ENCODE data around the gene STAT6. TPM values are rescaled to one million over a fixed set of nuclear protein-coding genes. Genes with fewer than 3 reads are reported as not detected.

The STAT6 gene
- total RNA-seq, 1 donor from 2014 or later = 139 TPM

DNA sequence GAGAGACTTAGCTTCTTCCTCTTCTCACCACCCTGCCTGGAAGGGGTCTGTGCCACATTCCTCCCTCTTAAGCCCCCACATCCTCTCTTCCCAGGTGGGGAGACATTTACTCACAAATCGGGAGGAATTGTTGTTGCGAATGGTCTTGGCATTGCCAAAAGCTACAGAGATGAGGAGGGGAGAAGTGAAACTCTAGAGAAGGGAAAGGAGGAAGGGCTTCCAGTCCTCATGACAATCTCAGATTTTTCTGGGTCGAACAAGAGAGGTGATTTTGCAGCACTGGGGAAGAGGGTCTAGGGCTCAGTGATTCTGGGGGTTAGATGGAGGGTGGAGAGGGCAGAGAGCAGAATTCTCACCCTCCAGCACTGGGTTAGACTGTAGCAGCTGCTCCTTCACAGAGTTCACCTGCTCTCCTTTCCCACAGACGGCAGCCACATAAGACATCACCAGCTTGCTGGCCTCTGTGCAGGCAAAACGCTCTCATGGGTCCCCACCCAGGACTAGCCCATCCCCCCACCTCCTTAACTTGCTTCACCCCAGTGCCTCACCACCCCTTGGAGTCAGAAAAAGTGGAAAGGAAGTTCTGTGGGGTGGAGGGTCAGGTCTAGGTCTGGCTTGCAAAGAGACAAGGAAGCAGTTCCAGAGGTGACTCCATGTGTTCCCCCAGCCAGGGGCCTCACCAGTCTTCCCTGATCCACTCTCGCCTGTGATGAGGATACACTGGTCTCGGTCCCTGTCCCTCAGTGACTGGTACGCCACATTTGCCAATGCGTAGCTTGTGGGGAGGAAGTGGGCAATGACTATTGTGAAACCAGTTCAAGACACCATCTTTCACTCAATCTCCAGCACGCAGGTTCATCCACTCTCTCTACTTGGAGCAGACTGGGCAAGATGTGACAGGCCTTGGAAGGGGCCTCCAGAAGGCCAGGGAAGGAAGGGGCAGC is 63.9 kb downstream of the STAT6 start:
- DNase-seq (ENCODE audit: low spot score) = no peak
- Mint-ChIP-seq H3K4me1 (ENCODE audit: unreplicated experiment) (peaks cover 15% of the 10 kb centered on the region), H3K36me3 (ENCODE audit: low read depth, unreplicated experiment) (peaks cover 3% of the 10 kb centered on the region), H3K27ac (ENCODE audit: unreplicated experiment) (no peak overlapping the region), H3K27me3 (ENCODE audit: unreplicated experiment) (peaks cover 5% of the 10 kb centered on the region), H3K9me3 (ENCODE audit: unreplicated experiment) (no peaks in the 10 kb centered on the region), H3K4me3 (ENCODE audit: unreplicated experiment) (no peak overlapping the region)
- TF ChIP-seq, protein P1, sequence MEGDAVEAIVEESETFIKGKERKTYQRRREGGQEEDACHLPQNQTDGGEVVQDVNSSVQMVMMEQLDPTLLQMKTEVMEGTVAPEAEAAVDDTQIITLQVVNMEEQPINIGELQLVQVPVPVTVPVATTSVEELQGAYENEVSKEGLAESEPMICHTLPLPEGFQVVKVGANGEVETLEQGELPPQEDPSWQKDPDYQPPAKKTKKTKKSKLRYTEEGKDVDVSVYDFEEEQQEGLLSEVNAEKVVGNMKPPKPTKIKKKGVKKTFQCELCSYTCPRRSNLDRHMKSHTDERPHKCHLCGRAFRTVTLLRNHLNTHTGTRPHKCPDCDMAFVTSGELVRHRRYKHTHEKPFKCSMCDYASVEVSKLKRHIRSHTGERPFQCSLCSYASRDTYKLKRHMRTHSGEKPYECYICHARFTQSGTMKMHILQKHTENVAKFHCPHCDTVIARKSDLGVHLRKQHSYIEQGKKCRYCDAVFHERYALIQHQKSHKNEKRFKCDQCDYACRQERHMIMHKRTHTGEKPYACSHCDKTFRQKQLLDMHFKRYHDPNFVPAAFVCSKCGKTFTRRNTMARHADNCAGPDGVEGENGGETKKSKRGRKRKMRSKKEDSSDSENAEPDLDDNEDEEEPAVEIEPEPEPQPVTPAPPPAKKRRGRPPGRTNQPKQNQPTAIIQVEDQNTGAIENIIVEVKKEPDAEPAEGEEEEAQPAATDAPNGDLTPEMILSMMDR (IDR thresholded peaks at IDR 0.05; ENCODE audit: unreplicated experiment) = no peak

DNA sequence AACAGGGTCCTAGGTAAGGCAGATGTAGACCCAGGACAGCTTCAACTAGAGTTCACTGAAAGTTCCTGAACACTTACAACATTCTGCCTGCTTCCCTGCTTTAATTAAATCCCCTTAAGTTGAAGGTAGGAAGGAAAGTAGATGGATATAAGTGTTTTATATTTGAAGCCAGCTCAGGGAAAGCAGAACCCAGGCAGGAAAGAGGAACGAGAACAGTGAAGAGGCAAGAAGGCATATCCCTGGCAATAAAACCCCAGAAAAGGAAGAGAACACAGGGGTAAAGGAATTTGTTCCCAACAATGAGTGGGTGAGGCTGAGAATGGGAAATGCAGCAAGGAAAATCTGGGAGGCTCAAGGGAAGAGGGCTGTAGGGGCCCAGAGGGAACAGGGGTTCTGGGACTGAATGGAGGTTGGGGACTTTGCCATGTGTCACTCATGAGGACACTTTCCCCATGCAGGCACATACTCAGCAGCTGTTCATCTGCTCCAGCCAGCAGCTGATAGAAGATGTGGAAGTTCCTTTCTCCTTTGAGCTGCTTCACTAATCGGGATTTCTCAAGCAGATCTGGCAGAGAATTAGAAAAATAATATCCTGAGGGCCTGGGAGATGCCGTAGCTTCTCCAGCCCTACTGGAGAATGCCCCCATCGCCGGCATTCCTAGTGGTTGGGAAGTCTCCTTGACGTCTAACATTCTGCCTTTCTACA is 64.9 kb downstream of the STAT6 start:
- H3K4me3 Mint-ChIP-seq (ENCODE audit: unreplicated experiment) = no peak overlapping the region
- H3K9me3 Mint-ChIP-seq (ENCODE audit: unreplicated experiment) = no peaks in the 10 kb centered on the region
- DNase-seq (ENCODE audit: low spot score) = no peak
- peaks cover 3% of the 10 kb centered on the region for H3K36me3 Mint-ChIP-seq (ENCODE audit: low read depth, unreplicated experiment)
- H3K27me3 Mint-ChIP-seq (ENCODE audit: unreplicated experiment) = peaks cover 5% of the 10 kb centered on the region
- peaks cover 15% of the 10 kb centered on the region for H3K4me1 Mint-ChIP-seq (ENCODE audit: unreplicated experiment)
- TF ChIP-seq, protein P1 (IDR thresholded peaks at IDR 0.05; ENCODE audit: unreplicated experiment) = no peak
- H3K27ac Mint-ChIP-seq (ENCODE audit: unreplicated experiment) = no peak overlapping the region

Other genes starting within 250 kb of the STAT6 start
- gene SDR9C7, start 177.0 kb downstream of the STAT6 start, total RNA-seq (ENCODE audit: unreplicated experiment) = not detected
- gene RDH16, start 153.8 kb downstream of the STAT6 start, total RNA-seq (ENCODE audit: unreplicated experiment) = 0.82 TPM
- 23.9 TPM for gene ZBTB39, start 104.8 kb downstream of the STAT6 start, total RNA-seq (ENCODE audit: unreplicated experiment)
- 18.0 TPM for gene TAC3, start 94.8 kb downstream of the STAT6 start, total RNA-seq (ENCODE audit: unreplicated experiment)
- 0.36 TPM for gene MYO1A, start 61.2 kb downstream of the STAT6 start, total RNA-seq (ENCODE audit: unreplicated experiment)
- gene NEMP1, start 32.6 kb downstream of the STAT6 start, total RNA-seq (ENCODE audit: unreplicated experiment) = 17.6 TPM
- 14.0 TPM for gene NAB2, start 22.2 kb downstream of the STAT6 start, total RNA-seq (ENCODE audit: unreplicated experiment)
- gene LRP1, start 17.1 kb upstream of the STAT6 start, total RNA-seq (ENCODE audit: unreplicated experiment) = 24.7 TPM
- 0.46 TPM for gene LRP1-AS, start 36.3 kb upstream of the STAT6 start, total RNA-seq (ENCODE audit: unreplicated experiment)
- gene NXPH4, start 105.4 kb upstream of the STAT6 start, total RNA-seq (ENCODE audit: unreplicated experiment) = not detected
- 63.3 TPM for gene SHMT2, start 118.3 kb upstream of the STAT6 start, total RNA-seq (ENCODE audit: unreplicated experiment)
- 3.3 TPM for gene STAC3, start 139.8 kb upstream of the STAT6 start, total RNA-seq (ENCODE audit: unreplicated experiment)